ENCODE results near the gene SMAP2. TPM values are rescaled to one million over a fixed set of nuclear protein-coding genes. Genes with fewer than 3 reads are reported as not detected.

Gene SMAP2
- total RNA-seq, 3 donors from 2014 or later (not counting 1 experiment from before 2014, with no cell fraction given), result 95.0 to 136 (median 127) TPM

- peaks cover 52% of the 10 kb centered on the region for H3K36me3 ChIP-seq (ENCODE audit: control insufficient read depth, insufficient read depth, low read length)
- 98% methylated on average over 4 of the region's 4 CpGs for WGBS (ENCODE audit: insufficient coverage)
- no peaks in the 10 kb centered on the region for H3K27me3 ChIP-seq (ENCODE audit: control insufficient read depth, insufficient read depth, low read length)
- peaks cover 18% of the 10 kb centered on the region for H3K4me1 ChIP-seq (ENCODE audit: control insufficient read depth, insufficient read depth, low read length)
- intact Hi-C loops (cut with micrococcal nuclease), result loop anchor here (5.0 to 10.0 kb wide), 2 partner anchors 37 to 335 kb away; partner anchors contain the start of gene SMAP2
- H3K27ac ChIP-seq (ENCODE audit: low read length), result no peak overlapping the region
- peak overlapping the region in 1 of 2 donors; percentile 41 for H3K27ac Mint-ChIP-seq
- peaks cover 13% of the 10 kb centered on the region for H3K36me3 Mint-ChIP-seq
- ATAC-seq (no peak), DNase-seq (no peak)
- H3K4me1 Mint-ChIP-seq, result peaks cover 23% of the 10 kb centered on the region in 2 donors
- H3K4me3 ChIP-seq (ENCODE audit: low read length), result no peak overlapping the region
- H3K4me3 Mint-ChIP-seq, result no peak overlapping the region
- no peak for TF ChIP-seq CTCF (IDR thresholded peaks at IDR 0.05)
- no peaks in the 10 kb centered on the region for H3K9me3 ChIP-seq (ENCODE audit: control insufficient read depth, insufficient read depth, low read length)
- no peaks in the 10 kb centered on the region for H3K9me3 Mint-ChIP-seq
- no peaks in the 10 kb centered on the region for H3K27me3 Mint-ChIP-seq (ENCODE audit: low read depth in 2 of 2)
Observed at GRCh38 chr1:40409467-40409866, 35.9 kb downstream of the SMAP2 start.

- 100% methylated on average over 2 of the region's 5 CpGs for WGBS (ENCODE audit: insufficient coverage)
- DNase-seq (no peak), ATAC-seq (no peak)
- Mint-ChIP-seq H3K4me3 (no peak overlapping the region), H3K4me1 (peaks cover 36 to 37% of the 10 kb centered on the region in 2 donors), H3K27ac (no peak overlapping the region), H3K36me3 (peaks cover 25% of the 10 kb centered on the region), H3K27me3 (ENCODE audit: low read depth in 2 of 2) (no peaks in the 10 kb centered on the region), H3K9me3 (no peaks in the 10 kb centered on the region)
- Histone ChIP-seq H3K36me3 (ENCODE audit: control insufficient read depth, insufficient read depth, low read length) (peaks cover 71% of the 10 kb centered on the region), H3K4me1 (ENCODE audit: control insufficient read depth, insufficient read depth, low read length) (peaks cover 29% of the 10 kb centered on the region), H3K27ac (ENCODE audit: low read length) (no peak overlapping the region), H3K27me3 (ENCODE audit: control insufficient read depth, insufficient read depth, low read length) (no peaks in the 10 kb centered on the region), H3K4me3 (ENCODE audit: low read length) (no peak overlapping the region), H3K9me3 (ENCODE audit: control insufficient read depth, insufficient read depth, low read length) (no peaks in the 10 kb centered on the region)
- intact Hi-C loops (cut with micrococcal nuclease), result no loop called here
- TF ChIP-seq CTCF (IDR thresholded peaks at IDR 0.05), result no peak
Observed at GRCh38 chr1:40411294-40411693, 37.8 kb downstream of the SMAP2 start.

GRCh38 chr1:40411843-40412242, 38.3 kb downstream of the SMAP2 start:
- Mint-ChIP-seq H3K36me3 (peaks cover 27% of the 10 kb centered on the region), H3K27ac (peak overlapping the region; percentile 89 to 96), H3K4me3 (no peak overlapping the region), H3K9me3 (no peaks in the 10 kb centered on the region), H3K4me1 (peaks cover 36 to 37% of the 10 kb centered on the region in 2 donors), H3K27me3 (ENCODE audit: low read depth in 2 of 2) (no peaks in the 10 kb centered on the region)
- no peak for ATAC-seq
- H3K36me3 ChIP-seq (ENCODE audit: control insufficient read depth, insufficient read depth, low read length), result peaks cover 74% of the 10 kb centered on the region
- no peaks in the 10 kb centered on the region for H3K27me3 ChIP-seq (ENCODE audit: control insufficient read depth, insufficient read depth, low read length)
- no peaks in the 10 kb centered on the region for H3K9me3 ChIP-seq (ENCODE audit: control insufficient read depth, insufficient read depth, low read length)
- TF ChIP-seq CTCF (IDR thresholded peaks at IDR 0.05), result no peak
- intact Hi-C loops (cut with micrococcal nuclease), result no loop called here
- peaks cover 35% of the 10 kb centered on the region for H3K4me1 ChIP-seq (ENCODE audit: control insufficient read depth, insufficient read depth, low read length)
- 100% methylated on average over 1 of the region's 2 CpGs for WGBS (ENCODE audit: insufficient coverage)
- no peak for DNase-seq
- H3K27ac ChIP-seq (ENCODE audit: low read length), result no peak overlapping the region
- H3K4me3 ChIP-seq (ENCODE audit: low read length), result no peak overlapping the region

All from natural killer cell (primary cell).